IPS-18a (cell line): Measurements from ENCODE around the gene KNDC1.

Source experiments
- H3K27ac ChIP-seq: one replicate; pipeline ENCODE4 v1.5.1; 2013; ENCODE audit warnings: low read length
- H3K27me3 ChIP-seq: one replicate; pipeline ENCODE4 v1.6.1; 2013; ENCODE audit warnings: mild to moderate bottlenecking, low read length; ENCODE audit not compliant: control insufficient read depth, insufficient read depth
- H3K36me3 ChIP-seq: one replicate; pipeline ENCODE4 v1.6.1; 2013; ENCODE audit warnings: low read depth, low read length; ENCODE audit not compliant: control insufficient read depth
- H3K4me1 ChIP-seq: one replicate; pipeline ENCODE4 v1.6.1; 2013; ENCODE audit warnings: low read depth, low read length; ENCODE audit not compliant: control insufficient read depth
- H3K4me3 ChIP-seq: one replicate; pipeline ENCODE4 v1.5.1; 2013; ENCODE audit warnings: low read length
- H3K9ac ChIP-seq: one replicate; pipeline ENCODE4 v1.6.1; 2013; ENCODE audit warnings: mild to moderate bottlenecking, low read length, moderate library complexity
- H3K9me3 ChIP-seq: one replicate; pipeline ENCODE4 v1.6.1; 2013; ENCODE audit warnings: low read depth, low read length; ENCODE audit not compliant: control insufficient read depth

Gene KNDC1

GRCh38 chr10:133202778-133203651 is 43.0 kb downstream of the KNDC1 start:
- no peak overlapping the region for H3K27ac ChIP-seq
- no peaks in the 10 kb centered on the region for H3K4me1 ChIP-seq
- no peaks in the 10 kb centered on the region for H3K36me3 ChIP-seq
- H3K4me3 ChIP-seq = no peak overlapping the region
- H3K9me3 ChIP-seq = no peaks in the 10 kb centered on the region
- no peak overlapping the region for H3K9ac ChIP-seq
- no peaks in the 10 kb centered on the region for H3K27me3 ChIP-seq

GRCh38 chr10:133203652-133204195 is 43.7 kb downstream of the KNDC1 start:
- H3K4me3 ChIP-seq = no peak overlapping the region
- H3K27ac ChIP-seq = no peak overlapping the region
- H3K36me3 ChIP-seq = no peaks in the 10 kb centered on the region
- H3K9ac ChIP-seq = no peak overlapping the region
- no peaks in the 10 kb centered on the region for H3K27me3 ChIP-seq
- H3K9me3 ChIP-seq = no peaks in the 10 kb centered on the region
- no peaks in the 10 kb centered on the region for H3K4me1 ChIP-seq

GRCh38 chr10:133204226-133205015 is 44.4 kb downstream of the KNDC1 start:
- Histone ChIP-seq H3K9ac (no peak overlapping the region), H3K27me3 (no peaks in the 10 kb centered on the region), H3K36me3 (no peaks in the 10 kb centered on the region), H3K4me1 (no peaks in the 10 kb centered on the region), H3K27ac (no peak overlapping the region), H3K4me3 (no peak overlapping the region), H3K9me3 (no peaks in the 10 kb centered on the region)

- Histone ChIP-seq H3K36me3 (no peaks in the 10 kb centered on the region), H3K9me3 (no peaks in the 10 kb centered on the region), H3K27me3 (no peaks in the 10 kb centered on the region), H3K4me1 (no peaks in the 10 kb centered on the region), H3K27ac (no peak overlapping the region), H3K4me3 (no peak overlapping the region), H3K9ac (no peak overlapping the region)
Observed at GRCh38 chr10:133205146-133205545, 45.1 kb downstream of the KNDC1 start.

- Histone ChIP-seq H3K9ac (no peak overlapping the region), H3K27me3 (no peaks in the 10 kb centered on the region), H3K27ac (no peak overlapping the region), H3K9me3 (no peaks in the 10 kb centered on the region), H3K4me3 (no peak overlapping the region), H3K36me3 (no peaks in the 10 kb centered on the region), H3K4me1 (no peaks in the 10 kb centered on the region)
Observed at GRCh38 chr10:133206356-133207040, 46.5 kb downstream of the KNDC1 start.

- no peaks in the 10 kb centered on the region for H3K4me1 ChIP-seq
Observed at GRCh38 chr10:133207041-133207600, 47.1 kb downstream of the KNDC1 start.

GRCh38 chr10:133207627-133208026 is 47.6 kb downstream of the KNDC1 start:
- Histone ChIP-seq H3K27ac (no peak overlapping the region), H3K36me3 (no peaks in the 10 kb centered on the region), H3K27me3 (no peaks in the 10 kb centered on the region), H3K9ac (no peak overlapping the region), H3K9me3 (no peaks in the 10 kb centered on the region), H3K4me3 (no peak overlapping the region), H3K4me1 (no peaks in the 10 kb centered on the region)

More at GRCh38 chr10:133207041-133207600, 47.1 kb downstream of the KNDC1 start:
- no peak overlapping the region for H3K27ac ChIP-seq
- no peaks in the 10 kb centered on the region for H3K9me3 ChIP-seq
- H3K9ac ChIP-seq = no peak overlapping the region
- no peaks in the 10 kb centered on the region for H3K27me3 ChIP-seq
- no peaks in the 10 kb centered on the region for H3K36me3 ChIP-seq
- no peak overlapping the region for H3K4me3 ChIP-seq

- H3K4me3 ChIP-seq = no peak overlapping the region
- no peak overlapping the region for H3K27ac ChIP-seq
- no peaks in the 10 kb centered on the region for H3K9me3 ChIP-seq
- H3K36me3 ChIP-seq = no peaks in the 10 kb centered on the region
- H3K9ac ChIP-seq = no peak overlapping the region
- H3K27me3 ChIP-seq = no peaks in the 10 kb centered on the region
- no peaks in the 10 kb centered on the region for H3K4me1 ChIP-seq
Observed at GRCh38 chr10:133208466-133208865, 48.4 kb downstream of the KNDC1 start.

- Histone ChIP-seq H3K36me3 (no peaks in the 10 kb centered on the region), H3K9me3 (no peaks in the 10 kb centered on the region), H3K9ac (no peak overlapping the region), H3K4me1 (no peaks in the 10 kb centered on the region), H3K27ac (no peak overlapping the region), H3K4me3 (no peak overlapping the region), H3K27me3 (no peaks in the 10 kb centered on the region)
Observed at GRCh38 chr10:133209117-133209516, 49.1 kb downstream of the KNDC1 start.

GRCh38 chr10:133209641-133210040 is 49.6 kb downstream of the KNDC1 start:
- Histone ChIP-seq H3K27me3 (no peaks in the 10 kb centered on the region), H3K27ac (no peak overlapping the region), H3K4me1 (no peaks in the 10 kb centered on the region), H3K9ac (no peak overlapping the region), H3K36me3 (no peaks in the 10 kb centered on the region), H3K9me3 (no peaks in the 10 kb centered on the region), H3K4me3 (no peak overlapping the region)
